BJ (cell line): ENCODE results near the gene MAPKAPK2. TPM values are rescaled to one million over a fixed set of nuclear protein-coding genes. Genes with fewer than 3 reads are reported as not detected.
"Not testable (repeated sequence)": the region's sequence is repeated elsewhere in the genome, so short reads cannot be mapped to it uniquely, and the experiment has no call there.

Experiments used
- CTCF ChIA-PET: fragments of 350-600 bp; formaldehyde crosslinking; extraction: SDS; loops from one replicate; lab custom pipeline; 2021; ENCODE audit warnings: antibody characterized with exemption, inconsistent platforms; lab: Yijun Ruan, JAX
- POLR2A ChIA-PET: fragments of 300-600 bp; sonication (Branson Sonifier 250); formaldehyde crosslinking; extraction: SDS; loops from one replicate; lab custom pipeline; 2021; ENCODE audit warnings: antibody characterized with exemption; lab: Charles Lee
- DNase-seq: peaks from one replicate; pipeline ENCODE4 v3.0.0-alpha.2; 2011; ENCODE audit warnings: low read depth
- H3K27me3 ChIP-seq: 2 replicates; pipeline ENCODE4 v1.6.0; 2011; ENCODE audit warnings: low read length; ENCODE audit not compliant: control insufficient read depth, insufficient read depth
- H3K36me3 ChIP-seq: 2 replicates; pipeline ENCODE4 v1.5.1; 2011; ENCODE audit warnings: low read length; ENCODE audit not compliant: control insufficient read depth, insufficient read depth
- H3K4me3 ChIP-seq: 2 replicates; pipeline ENCODE4 v1.5.1; 2011; ENCODE audit warnings: low read depth, mild to moderate bottlenecking, control low read depth, low read length
- polyA plus RNA-seq: library from polyadenylated mRNA; depleted of rRNA; stranded (reverse); fragments of >200 nt; gene quantifications from 2 replicates; pipeline ENCODE4 v1.2.3, GENCODE V29; 2011
- TF ChIP-seq, protein P1 (sequence below): IDR thresholded peaks from 2 replicates; pipeline ENCODE4 v1.5.1; 2011; ENCODE audit warnings: low read depth, mild to moderate bottlenecking, control low read depth, inconsistent platforms, low read length, moderate library complexity; ENCODE audit not compliant: insufficient read depth

MAPKAPK2 gene
- polyA plus RNA-seq, 1 experiment: 80.1 TPM

DNA sequence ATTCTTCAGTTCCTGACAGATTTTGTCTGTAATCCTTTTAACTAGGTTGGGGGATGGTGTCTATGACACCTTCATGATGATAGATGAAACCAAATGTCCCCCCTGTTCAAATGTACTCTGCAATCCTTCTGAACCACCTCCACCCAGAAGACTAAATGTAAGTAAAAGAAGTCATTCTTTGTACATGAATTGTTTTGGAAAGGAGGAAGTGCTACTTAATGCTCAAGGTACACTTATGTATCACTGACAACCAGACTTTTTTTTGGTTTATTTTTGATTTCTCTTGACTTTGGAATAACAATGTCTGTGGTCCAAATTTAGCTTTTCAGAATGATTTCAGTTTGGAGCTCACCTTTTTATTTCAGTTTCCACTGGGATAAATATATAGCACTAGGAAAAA lies 47.1 kb upstream of the MAPKAPK2 start:
- Histone ChIP-seq H3K4me3 (no peak overlapping the region), H3K27me3 (no peaks in the 10 kb centered on the region), H3K36me3 (no peaks in the 10 kb centered on the region)
- CTCF ChIA-PET: interaction anchor here (1.0 to 7.4 kb wide), 4 partner anchors 20 to 31 kb away, joined by 3 to 130 read pairs (median 7); no protein-coding TSS in a partner anchor
- TF ChIP-seq, protein P1, sequence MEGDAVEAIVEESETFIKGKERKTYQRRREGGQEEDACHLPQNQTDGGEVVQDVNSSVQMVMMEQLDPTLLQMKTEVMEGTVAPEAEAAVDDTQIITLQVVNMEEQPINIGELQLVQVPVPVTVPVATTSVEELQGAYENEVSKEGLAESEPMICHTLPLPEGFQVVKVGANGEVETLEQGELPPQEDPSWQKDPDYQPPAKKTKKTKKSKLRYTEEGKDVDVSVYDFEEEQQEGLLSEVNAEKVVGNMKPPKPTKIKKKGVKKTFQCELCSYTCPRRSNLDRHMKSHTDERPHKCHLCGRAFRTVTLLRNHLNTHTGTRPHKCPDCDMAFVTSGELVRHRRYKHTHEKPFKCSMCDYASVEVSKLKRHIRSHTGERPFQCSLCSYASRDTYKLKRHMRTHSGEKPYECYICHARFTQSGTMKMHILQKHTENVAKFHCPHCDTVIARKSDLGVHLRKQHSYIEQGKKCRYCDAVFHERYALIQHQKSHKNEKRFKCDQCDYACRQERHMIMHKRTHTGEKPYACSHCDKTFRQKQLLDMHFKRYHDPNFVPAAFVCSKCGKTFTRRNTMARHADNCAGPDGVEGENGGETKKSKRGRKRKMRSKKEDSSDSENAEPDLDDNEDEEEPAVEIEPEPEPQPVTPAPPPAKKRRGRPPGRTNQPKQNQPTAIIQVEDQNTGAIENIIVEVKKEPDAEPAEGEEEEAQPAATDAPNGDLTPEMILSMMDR: no peak
- DNase-seq: no peak
- POLR2A ChIA-PET: no interaction called here

DNA sequence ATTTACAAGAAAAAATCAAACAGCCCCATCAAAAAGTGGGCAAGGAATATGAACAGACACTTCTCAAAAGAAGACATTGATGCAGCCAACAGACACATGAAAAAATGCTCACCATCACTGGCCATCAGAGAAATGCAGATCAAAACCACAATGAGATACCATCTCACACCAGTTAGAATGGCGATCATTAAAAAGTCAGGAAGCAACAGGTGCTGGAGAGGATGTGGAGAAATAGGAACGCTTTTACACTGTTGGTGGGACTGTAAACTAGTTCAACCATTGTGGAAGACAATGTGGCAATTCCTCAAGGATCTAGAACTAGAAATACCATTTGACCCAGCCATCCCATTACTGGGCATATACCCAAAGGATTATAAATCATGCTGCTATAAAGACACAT lies 42.6 kb upstream of the MAPKAPK2 start:
- POLR2A ChIA-PET, H3K36me3 ChIP-seq, H3K4me3 ChIP-seq, H3K27me3 ChIP-seq, DNase-seq: not testable (repeated sequence)
- CTCF ChIA-PET: interaction anchor here (1.2 kb wide), 1 partner anchor 22 kb away, joined by 3 read pairs; no protein-coding TSS in a partner anchor

DNA sequence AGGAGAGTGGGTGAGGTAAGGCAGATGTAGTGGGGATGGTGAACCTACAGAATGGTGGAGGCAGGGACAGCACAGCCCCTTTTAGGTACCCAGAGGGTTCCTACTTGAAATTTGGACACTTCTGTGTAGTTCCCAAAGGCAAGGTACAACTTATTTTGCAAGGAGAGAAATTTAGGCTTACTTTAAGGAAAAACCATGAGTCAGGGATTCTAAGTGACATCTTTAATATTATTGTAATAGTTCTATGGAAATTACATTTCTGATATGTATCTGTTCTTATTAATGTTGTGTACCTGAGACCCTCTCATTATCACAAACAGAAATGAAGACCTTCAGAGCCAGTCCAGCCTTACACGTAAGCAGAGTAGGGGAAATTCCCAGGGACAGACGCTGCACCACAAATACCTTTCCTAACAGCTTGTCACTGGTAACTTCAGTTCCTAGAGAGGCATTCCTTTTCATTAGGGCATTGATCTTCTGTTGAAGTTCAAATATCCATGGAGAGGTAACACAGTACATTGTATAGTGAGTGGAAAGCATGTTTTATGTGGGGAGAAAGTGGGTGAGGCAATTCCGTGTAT lies 41.5 kb upstream of the MAPKAPK2 start:
- Histone ChIP-seq H3K36me3 (peaks cover 4% of the 10 kb centered on the region; the same call in 1 of the 2 replicates), H3K4me3 (no peak overlapping the region), H3K27me3 (no peaks in the 10 kb centered on the region)
- CTCF ChIA-PET: interaction anchor here (1.0 kb wide), 1 partner anchor 8 kb away, joined by 3 read pairs; the partner anchor contains the start of gene DYRK3
- POLR2A ChIA-PET: no interaction called here
- DNase-seq: no peak
- TF ChIP-seq, protein P1: no peak

DNA sequence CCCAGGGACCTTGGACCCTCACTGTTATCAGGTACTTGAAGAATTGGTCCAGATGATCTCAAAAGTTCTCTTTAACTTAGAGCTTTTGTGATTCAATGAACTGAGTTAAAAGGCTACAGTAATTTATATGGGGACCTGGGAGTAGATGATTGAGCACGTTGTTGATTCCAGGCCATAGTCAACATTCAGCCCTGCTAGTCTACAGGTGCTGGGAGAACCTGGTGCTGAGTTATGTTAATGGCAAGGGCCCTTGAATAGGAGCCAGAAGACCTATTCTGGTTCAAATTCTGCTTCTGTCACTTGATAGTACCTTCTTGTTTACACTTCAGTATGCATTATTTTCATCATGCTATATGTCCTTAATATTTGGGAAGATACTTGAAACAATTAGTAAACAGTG lies 38.2 kb upstream of the MAPKAPK2 start:
- TF ChIP-seq, protein P1: no peak
- Histone ChIP-seq H3K36me3 (peaks cover 6% of the 10 kb centered on the region; the same call in 1 of the 2 replicates), H3K27me3 (no peaks in the 10 kb centered on the region), H3K4me3 (no peak overlapping the region)
- CTCF ChIA-PET: interaction anchor here (3.0 to 5.8 kb wide), 2 partner anchors 12 to 18 kb away, joined by 17 to 44 read pairs; no protein-coding TSS in a partner anchor
- DNase-seq: no peak
- POLR2A ChIA-PET: no interaction called here

DNA sequence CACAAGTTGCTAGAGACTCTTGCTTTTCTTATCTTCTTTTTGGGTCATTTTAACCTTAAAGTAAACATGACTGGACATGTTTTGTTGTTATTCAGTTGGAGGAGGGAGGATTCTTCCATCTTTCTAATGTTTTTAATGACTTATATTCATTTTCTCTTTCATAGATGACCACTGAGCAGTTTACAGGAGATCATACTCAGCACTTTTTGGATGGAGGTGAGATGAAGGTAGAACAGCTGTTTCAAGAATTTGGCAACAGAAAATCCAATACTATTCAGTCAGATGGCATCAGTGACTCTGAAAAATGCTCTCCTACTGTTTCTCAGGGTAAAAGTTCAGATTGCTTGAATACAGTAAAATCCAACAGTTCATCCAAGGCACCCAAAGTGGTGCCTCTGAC lies 37.5 kb upstream of the MAPKAPK2 start:
- H3K27me3 ChIP-seq: no peaks in the 10 kb centered on the region
- TF ChIP-seq, protein P1: no peak
- ChIA-PET POLR2A (interaction anchor here (0.6 kb wide), 1 partner anchor 257 kb away, joined by 4 read pairs; no protein-coding TSS in a partner anchor), CTCF (interaction anchor here (2.3 to 5.8 kb wide), 3 partner anchors 12 to 17 kb away, joined by 9 to 44 read pairs (median 31); no protein-coding TSS in a partner anchor)
- no peak for DNase-seq
- peaks cover 6% of the 10 kb centered on the region; the same call in 1 of the 2 replicates for H3K36me3 ChIP-seq
- no peak overlapping the region for H3K4me3 ChIP-seq
